RPMI7951 (cell line): ENCODE results near the gene ABHD2. TPM values are rescaled to one million over a fixed set of nuclear protein-coding genes. Genes with fewer than 3 reads are reported as not detected.
"Not testable (repeated sequence)": the region's sequence is repeated elsewhere in the genome, so short reads cannot be mapped to it uniquely, and the experiment has no call there.

Experiments
- DNase-seq: peaks from one replicate; pipeline ENCODE4 v3.0.0-alpha.2; 2012; ENCODE audit warnings: low read depth
- total RNA-seq: library from RNA; depleted of rRNA; stranded (reverse); fragments of >200 nt; shearing (Covaris generic); gene quantifications from 2 replicates; pipeline ENCODE4 v1.2.3, GENCODE V29; 2014

The ABHD2 gene
- total RNA-seq, 1 experiment from 2014 or later = 261 TPM

DNA sequence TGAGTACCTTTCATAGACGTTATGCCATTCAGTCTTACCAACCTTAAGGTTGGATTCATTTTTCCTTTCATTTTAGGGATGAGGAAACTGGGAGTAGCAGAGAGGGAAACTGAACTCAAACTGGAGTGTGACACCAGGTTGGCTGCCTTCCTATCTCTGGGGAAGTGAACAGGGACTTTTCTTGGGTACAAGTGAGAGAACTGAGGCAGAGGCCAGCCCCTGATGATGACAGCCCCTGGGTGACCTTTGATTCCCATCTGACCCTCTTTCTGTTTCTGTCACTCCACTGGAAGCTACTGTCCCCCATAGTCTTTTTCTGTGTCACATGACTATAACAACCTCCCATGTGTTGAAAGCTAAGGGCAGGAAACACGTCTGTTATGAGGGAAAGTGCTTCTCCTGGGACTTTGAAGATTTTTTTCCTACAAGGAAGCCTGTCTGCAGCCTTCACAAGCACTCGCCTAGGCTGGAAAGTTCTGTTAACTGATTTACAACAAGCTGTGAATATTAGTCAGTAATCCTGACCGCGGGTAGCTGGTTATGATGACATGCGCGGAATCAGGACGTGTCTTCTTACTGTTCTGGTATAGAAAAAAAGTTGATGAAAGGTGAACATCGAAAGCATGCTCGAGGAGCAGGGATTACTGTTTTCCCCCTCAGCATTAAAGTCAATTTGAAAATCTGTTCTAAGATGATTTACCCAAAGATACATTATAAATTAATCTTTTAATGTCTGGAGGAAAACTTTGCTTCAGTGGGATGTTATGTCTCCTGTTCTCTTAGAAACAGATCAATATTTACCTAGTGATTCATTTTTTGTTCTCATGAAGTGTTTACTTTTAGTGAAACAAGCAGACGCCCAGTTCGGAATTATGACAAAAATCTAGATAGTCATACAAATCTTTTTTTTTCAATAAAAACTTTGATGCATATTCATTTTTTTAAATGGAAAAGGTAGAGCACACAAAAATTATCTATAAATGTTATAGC is 31.5 kb downstream of the ABHD2 start:
- no peak for DNase-seq

- DNase-seq = not testable (repeated sequence)
Observed at GRCh38 chr15:89120479-89121000, 32.3 kb downstream of the ABHD2 start.

GRCh38 chr15:89121414-89121813 is 33.2 kb downstream of the ABHD2 start:
- DNase-seq = no peak

- no peak for DNase-seq
Observed at GRCh38 chr15:89122505-89123180, 34.4 kb downstream of the ABHD2 start.

DNA sequence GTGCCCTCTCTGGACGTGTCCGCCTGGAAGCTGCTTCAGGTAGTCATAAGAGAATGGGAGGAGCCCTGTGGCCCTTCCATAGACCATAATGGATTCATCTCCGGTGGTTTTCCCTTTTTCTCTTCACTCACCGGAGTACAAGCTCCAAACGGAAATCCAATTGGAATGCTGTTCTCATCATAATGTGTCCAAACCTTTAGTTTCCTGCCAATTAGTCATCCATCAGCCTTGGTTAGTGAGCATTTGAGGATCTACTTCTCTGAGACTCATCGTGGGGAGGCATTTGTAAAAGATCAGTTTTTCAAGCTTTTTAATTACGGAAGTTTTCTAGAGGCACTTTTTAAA is 34.9 kb downstream of the ABHD2 start:
- DNase-seq = peak; percentile 87

DNA sequence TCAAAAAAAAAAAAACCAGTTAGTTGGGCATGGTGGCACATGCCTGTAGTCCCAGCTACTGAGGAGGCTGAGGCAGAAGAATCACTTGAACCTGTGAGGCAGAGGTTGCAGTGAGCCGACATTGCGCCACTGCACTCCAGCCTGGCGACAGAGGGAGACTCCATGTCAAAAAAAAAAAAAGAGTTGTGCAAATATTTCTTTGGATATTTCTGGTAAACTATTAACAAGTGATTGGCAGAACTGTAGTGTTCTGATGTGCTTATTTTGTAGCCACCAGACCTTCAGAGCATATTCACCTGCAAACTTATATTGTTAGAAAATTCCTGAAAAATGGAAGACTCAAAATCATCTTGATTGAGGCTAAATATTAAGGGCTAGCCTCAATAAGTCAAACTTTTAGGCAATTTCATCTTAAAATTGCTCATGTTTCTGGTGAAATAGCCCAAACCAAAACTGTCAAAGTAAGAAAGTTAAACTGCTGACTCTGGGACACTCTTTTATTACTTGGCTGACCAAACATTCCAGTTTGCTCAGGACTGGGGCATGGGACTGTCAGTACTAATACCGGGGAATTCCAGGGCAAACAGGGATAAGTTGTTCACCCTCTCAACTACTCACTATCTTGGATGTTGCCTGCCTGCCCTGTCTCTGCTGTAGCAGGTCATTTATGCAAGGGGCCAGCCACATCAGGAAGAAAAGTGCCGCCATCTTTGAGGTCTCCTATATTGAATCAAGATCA is 37.0 kb downstream of the ABHD2 start:
- no peak for DNase-seq

DNA sequence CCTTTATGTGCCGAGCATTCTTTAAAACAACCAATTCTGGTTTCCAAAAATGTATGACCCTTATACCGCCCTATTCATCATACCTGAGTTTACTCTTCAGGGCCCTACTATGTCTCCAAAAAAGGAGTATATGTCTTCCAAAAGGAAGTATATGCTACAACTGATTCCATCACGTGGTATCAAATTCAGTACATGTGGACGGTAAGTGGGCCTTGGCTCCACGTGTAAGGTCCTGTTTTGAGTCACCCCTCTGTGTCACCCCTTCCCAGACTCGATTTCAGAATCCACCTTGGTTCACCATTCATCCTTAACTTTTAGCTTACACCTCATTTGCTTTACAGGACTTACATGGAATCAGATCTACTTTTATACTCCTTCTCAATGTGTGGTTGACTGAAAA is 37.8 kb downstream of the ABHD2 start:
- no peak for DNase-seq

GRCh38 chr15:89127054-89127702 is 38.9 kb downstream of the ABHD2 start:
- peak; percentile 64 for DNase-seq

- DNase-seq = peak; percentile 98
Observed at GRCh38 chr15:89128320-89129122, 40.3 kb downstream of the ABHD2 start.

- DNase-seq = no peak
Observed at GRCh38 chr15:89129123-89129815, 41.0 kb downstream of the ABHD2 start.

DNA sequence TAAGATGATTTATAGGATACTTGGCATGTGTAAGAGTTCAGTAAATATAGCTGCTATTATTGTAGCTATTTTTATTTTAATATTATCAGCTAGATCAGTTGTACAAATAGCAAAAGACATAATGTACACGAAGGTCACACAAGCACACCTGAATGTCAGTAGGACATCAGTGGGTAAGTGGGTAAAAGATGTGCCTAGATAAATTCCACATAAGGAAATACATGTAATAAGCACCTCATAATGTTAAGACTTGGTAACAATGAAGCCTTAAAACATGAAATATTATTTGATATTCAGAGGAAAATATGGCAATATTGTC is 41.5 kb downstream of the ABHD2 start:
- no peak for DNase-seq

- no peak for DNase-seq
Observed at GRCh38 chr15:89130201-89130600, 41.9 kb downstream of the ABHD2 start.

DNA sequence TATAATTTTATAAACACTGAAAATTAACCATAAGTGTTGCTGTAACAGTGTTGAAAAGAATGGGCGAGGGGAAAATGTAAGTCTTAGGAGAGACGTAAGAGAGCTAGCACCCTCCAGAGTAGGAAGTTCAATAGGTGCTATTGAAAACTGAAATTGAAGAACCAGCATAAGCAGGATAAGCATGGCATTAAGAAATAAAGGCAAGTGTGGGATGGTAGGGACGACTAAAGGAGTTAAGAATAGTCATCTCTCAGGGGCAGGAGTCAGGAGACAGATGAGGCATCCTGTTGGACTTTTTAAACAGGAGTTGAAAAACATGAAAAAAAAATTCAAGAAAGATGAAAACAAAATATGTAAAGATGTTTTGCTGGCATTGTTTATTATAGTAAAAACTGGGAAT is 43.5 kb downstream of the ABHD2 start:
- no peak for DNase-seq

GRCh38 chr15:89132611-89133507 is 44.6 kb downstream of the ABHD2 start:
- DNase-seq = peak; percentile 64

- DNase-seq = not testable (repeated sequence)
Observed at GRCh38 chr15:89135387-89136077, 47.3 kb downstream of the ABHD2 start.

GRCh38 chr15:89136078-89136806 is 48.0 kb downstream of the ABHD2 start:
- no peak for DNase-seq

GRCh38 chr15:89136818-89137772 is 48.8 kb downstream of the ABHD2 start:
- peak; percentile 96 for DNase-seq
